ENCODE results near the gene CNTNAP2. TPM values are rescaled to one million over a fixed set of nuclear protein-coding genes. Genes with fewer than 3 reads are reported as not detected.
"Not testable (repeated sequence)": the region's sequence is repeated elsewhere in the genome, so short reads cannot be mapped to it uniquely, and the experiment has no call there.

The CNTNAP2 gene
- total and polyA plus RNA-seq, 2 experiments from 2014 or later, result not detected

- Histone ChIP-seq H3K27me3 (replicated peaks; ENCODE audit: insufficient read depth) (no peaks in the 10 kb centered on the region), H2AFZ (no peak overlapping the region), H3K4me1 (ENCODE audit: insufficient read depth) (no peaks in the 10 kb centered on the region), H3F3A (ENCODE audit: insufficient read depth) (no peaks in the 10 kb centered on the region), H3K9ac (no peak overlapping the region), H3K4me3 (no peak overlapping the region), H3K9me3 (ENCODE audit: low read depth) (no peaks in the 10 kb centered on the region), H3K36me3 (ENCODE audit: low read depth) (no peaks in the 10 kb centered on the region), H4K20me1 (ENCODE audit: insufficient read depth) (no peaks in the 10 kb centered on the region), H3K9me2 (ENCODE audit: insufficient read depth) (no peaks in the 10 kb centered on the region), H3K27ac (no peak overlapping the region), H3K79me2 (ENCODE audit: insufficient read depth) (no peaks in the 10 kb centered on the region), H3K4me2 (ENCODE audit: unreplicated experiment) (no peak overlapping the region)
- in situ Hi-C loops (cut with MboI), result no loop called here
- 18 to 20% methylated on average over 2 of the region's 2 CpGs for WGBS, 2 experiments (ENCODE audit: low coverage in 1 of 2, low lambda C conversion rate in 2 of 2, missing lambda C conversion rate in 2 of 2)
- TF ChIP-seq EZH2phosphoT487 (IDR thresholded peaks at IDR 0.05; ENCODE audit: insufficient read depth, low read depth) (no peak), EZH2 (IDR thresholded peaks at IDR 0.05; ENCODE audit: insufficient read depth, poor library complexity, severe bottlenecking) (no peak)
- DNase-seq, result no peak
These were observed 2180.5 kb downstream of the CNTNAP2 start for GRCh38 chr7:148296994-148297644.

- H3K4me3 ChIP-seq; H4K20me1 ChIP-seq (ENCODE audit: insufficient read depth); H3K4me1 ChIP-seq (ENCODE audit: insufficient read depth); H3K9ac ChIP-seq; H3K27ac ChIP-seq; H3K79me2 ChIP-seq (ENCODE audit: insufficient read depth); H2AFZ ChIP-seq; H3F3A ChIP-seq (ENCODE audit: insufficient read depth); H3K9me2 ChIP-seq (ENCODE audit: insufficient read depth); H3K9me3 ChIP-seq (ENCODE audit: low read depth); H3K4me2 ChIP-seq (ENCODE audit: unreplicated experiment); H3K36me3 ChIP-seq (ENCODE audit: low read depth); H3K27me3 ChIP-seq (replicated peaks; ENCODE audit: insufficient read depth); in situ Hi-C loops (cut with MboI); DNase-seq: not testable (repeated sequence)
- 36 to 42% methylated on average over 7 of the region's 7 CpGs for WGBS, 2 experiments (ENCODE audit: low coverage in 1 of 2, low lambda C conversion rate in 2 of 2, missing lambda C conversion rate in 2 of 2)
These were observed 2182.2 kb downstream of the CNTNAP2 start for GRCh38 chr7:148298768-148299167.

DNA sequence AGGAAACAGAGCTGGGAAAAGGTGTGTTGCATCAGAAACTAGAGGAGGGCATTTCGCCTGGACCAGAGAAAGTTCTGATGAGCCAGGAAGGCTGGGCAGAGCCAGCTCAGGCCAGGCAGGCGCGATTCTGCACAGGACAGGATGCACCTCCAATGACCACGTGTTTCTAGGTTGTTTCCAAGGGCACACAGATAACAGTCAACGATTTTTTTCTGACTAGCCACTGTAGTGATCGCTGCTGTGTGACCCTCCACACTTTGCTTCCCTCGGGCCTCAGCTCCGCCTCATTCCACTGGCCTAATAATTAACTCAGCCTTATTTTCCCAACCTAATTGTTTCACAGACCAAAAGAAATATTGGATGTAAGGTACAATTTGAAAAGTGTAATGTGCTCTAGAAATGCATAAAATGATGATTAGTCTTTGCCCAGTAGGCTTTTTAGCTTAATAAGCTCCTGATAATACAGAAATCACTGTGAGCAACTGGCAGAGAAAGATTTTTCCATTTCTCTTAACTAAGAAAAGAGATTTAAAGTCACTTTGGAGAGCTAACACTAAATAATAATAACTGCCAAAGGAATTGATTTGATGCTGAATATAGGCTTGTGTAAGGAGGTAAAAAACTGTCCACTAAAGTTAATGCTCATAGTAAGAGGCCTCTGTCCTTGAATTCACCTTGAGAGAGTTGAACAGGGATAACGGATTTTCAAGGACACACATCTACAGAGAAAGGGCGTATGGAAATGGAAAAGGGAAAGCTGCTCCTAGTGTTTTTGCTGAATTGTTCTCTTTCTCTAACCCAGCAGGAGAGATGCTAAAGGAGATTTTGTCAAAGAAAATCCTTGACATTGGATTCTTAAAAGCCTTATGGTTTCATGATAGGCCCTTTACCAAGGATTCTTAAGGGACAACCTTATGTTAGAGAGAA, 2183.0 kb downstream of the CNTNAP2 start:
- Histone ChIP-seq H2AFZ (no peak overlapping the region), H3K9me3 (ENCODE audit: low read depth) (no peaks in the 10 kb centered on the region), H3K4me2 (ENCODE audit: unreplicated experiment) (no peak overlapping the region), H3F3A (ENCODE audit: insufficient read depth) (no peaks in the 10 kb centered on the region), H3K36me3 (ENCODE audit: low read depth) (no peaks in the 10 kb centered on the region), H3K4me3 (no peak overlapping the region), H4K20me1 (ENCODE audit: insufficient read depth) (no peaks in the 10 kb centered on the region), H3K9ac (no peak overlapping the region), H3K27me3 (replicated peaks; ENCODE audit: insufficient read depth) (no peaks in the 10 kb centered on the region), H3K4me1 (ENCODE audit: insufficient read depth) (no peaks in the 10 kb centered on the region), H3K79me2 (ENCODE audit: insufficient read depth) (no peaks in the 10 kb centered on the region), H3K9me2 (ENCODE audit: insufficient read depth) (no peaks in the 10 kb centered on the region), H3K27ac (no peak overlapping the region)
- TF ChIP-seq EZH2phosphoT487 (IDR thresholded peaks at IDR 0.05; ENCODE audit: insufficient read depth, low read depth) (no peak), EZH2 (IDR thresholded peaks at IDR 0.05; ENCODE audit: insufficient read depth, poor library complexity, severe bottlenecking) (no peak)
- in situ Hi-C loops (cut with MboI), result no loop called here
- WGBS, 2 experiments (ENCODE audit: low coverage in 1 of 2, low lambda C conversion rate in 2 of 2, missing lambda C conversion rate in 2 of 2), result 28 to 31% methylated on average over 10 of the region's 10 CpGs
- no peak for DNase-seq

GRCh38 chr7:148302436-148302835, 2185.8 kb downstream of the CNTNAP2 start:
- H3K9ac ChIP-seq; H3K4me3 ChIP-seq; in situ Hi-C loops (cut with MboI); H3K27ac ChIP-seq; H3K9me2 ChIP-seq (ENCODE audit: insufficient read depth); H2AFZ ChIP-seq; H3K27me3 ChIP-seq (replicated peaks; ENCODE audit: insufficient read depth); H3K36me3 ChIP-seq (ENCODE audit: low read depth); H4K20me1 ChIP-seq (ENCODE audit: insufficient read depth); H3K4me2 ChIP-seq (ENCODE audit: unreplicated experiment); H3K79me2 ChIP-seq (ENCODE audit: insufficient read depth); H3K4me1 ChIP-seq (ENCODE audit: insufficient read depth); DNase-seq; H3F3A ChIP-seq (ENCODE audit: insufficient read depth); H3K9me3 ChIP-seq (ENCODE audit: low read depth): not testable (repeated sequence)
- 31 to 43% methylated on average over 6 of the region's 6 CpGs for WGBS, 2 experiments (ENCODE audit: low coverage in 1 of 2, low lambda C conversion rate in 2 of 2, missing lambda C conversion rate in 2 of 2)

Data from GM23248 (cell line).